Lower lobe of right lung (tissue), 2 donors: ENCODE data around the gene HOXA7. TPM values are rescaled to one million over a fixed set of nuclear protein-coding genes. Genes with fewer than 3 reads are reported as not detected.

Experiments
- ATAC-seq, 2 donors: fragments of 200-7000 bp; cut with Tn5 transposase; one replicate each; pipeline ENCODE4 v1.9.1; 2020 to 2022; ENCODE audit warnings: mild to moderate bottlenecking in 2 of 2, moderate library complexity in 2 of 2
- DNase-seq: peaks from one replicate; pipeline ENCODE4 v3.0.0-alpha.2; 2020
- H3K27ac ChIP-seq: fragments of 200-600 bp; one replicate; pipeline ENCODE4 v1.8.0; 2022
- H3K27me3 ChIP-seq: fragments of 200-600 bp; one replicate; pipeline ENCODE4 v1.8.0; 2022; ENCODE audit warnings: low read depth
- H3K36me3 ChIP-seq: fragments of 200-600 bp; one replicate; pipeline ENCODE4 v1.8.0; 2022; ENCODE audit warnings: mild to moderate bottlenecking
- H3K4me1 ChIP-seq: fragments of 200-600 bp; one replicate; pipeline ENCODE4 v1.8.0; 2022
- H3K4me3 ChIP-seq: fragments of 200-600 bp; one replicate; pipeline ENCODE4 v1.8.0; 2022; ENCODE audit warnings: mild to moderate bottlenecking
- H3K9me3 ChIP-seq: fragments of 200-600 bp; one replicate; pipeline ENCODE4 v1.8.0; 2022
- CTCF ChIP-seq: fragments of 200-600 bp; IDR thresholded peaks from one replicate; pipeline ENCODE4 v1.8.0; 2022; ENCODE audit warnings: antibody characterized with exemption, mild to moderate bottlenecking
- intact Hi-C: fragments of 100-400 bp; cut with DNase I; formaldehyde crosslinking; loops from one replicate; pipeline ENCODE4 v1.11.0; 2022
- total RNA-seq: library from RNA; stranded (reverse); fragmentation: NEBNext Ultra II Directional; extraction: Animal tissue kit (Norgen Biotek cat#: 25700); gene quantifications from one replicate; pipeline ENCODE4 v1.2.1, GENCODE V29; 2021
- donor health status: DM: no; HTN: yes; CAD: no; lungs with severe emphysema.

The HOXA7 gene
- total RNA-seq, 1 donor from 2014 or later, result 2.2 TPM

DNA sequence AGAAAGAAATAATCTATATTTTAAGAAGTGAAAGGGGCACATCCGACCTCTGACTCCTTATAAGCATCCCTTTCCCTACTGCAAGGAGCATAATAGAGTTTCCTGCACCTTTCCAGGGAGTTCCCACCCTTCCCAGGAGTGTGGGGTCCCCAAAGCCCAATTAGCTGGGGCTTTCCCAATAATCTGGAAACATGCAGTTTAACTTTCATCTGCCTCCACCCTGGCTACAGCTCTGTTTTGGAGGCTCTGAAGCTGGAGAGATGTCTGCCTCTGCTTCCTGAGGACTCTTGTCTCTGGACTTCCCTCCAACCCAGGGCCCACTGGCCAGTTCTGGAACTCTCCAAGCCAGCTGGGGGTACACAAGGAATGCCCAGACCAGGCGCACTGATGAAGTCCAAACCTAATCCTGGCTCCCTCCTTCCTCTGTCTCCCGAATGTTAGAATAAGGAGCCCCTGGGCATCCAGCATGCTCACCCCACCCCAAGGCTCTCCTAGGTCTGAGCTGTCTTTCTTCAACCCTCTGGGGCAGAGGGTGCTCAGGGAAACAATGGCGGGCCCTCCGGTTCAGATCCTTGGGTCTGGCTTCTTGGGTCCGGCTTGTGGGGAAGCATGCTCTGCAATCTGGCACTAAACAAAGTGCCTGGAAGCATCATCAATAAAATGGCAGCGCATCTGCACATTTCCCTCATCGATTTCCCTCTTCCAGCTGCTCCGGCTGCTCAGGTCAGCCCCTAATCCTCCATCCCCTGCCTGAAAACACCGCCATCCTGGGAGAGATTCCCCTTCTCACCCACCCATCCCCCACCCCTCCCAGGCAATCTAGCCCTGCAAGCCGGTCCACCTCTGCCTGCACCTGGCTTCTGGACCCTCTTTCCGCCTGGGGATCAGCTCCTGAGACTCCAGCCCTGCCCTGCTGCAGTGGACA is 39.3 kb downstream of the HOXA7 start:
- no peak for ATAC-seq
- Histone ChIP-seq H3K4me3 (peak overlapping the region; percentile 55), H3K27ac (peak overlapping the region; percentile 87), H3K4me1 (peaks cover 20% of the 10 kb centered on the region), H3K9me3 (no peaks in the 10 kb centered on the region), H3K36me3 (no peaks in the 10 kb centered on the region), H3K27me3 (peaks cover 10% of the 10 kb centered on the region)
- intact Hi-C loops, result no loop called here
- DNase-seq, result no peak
- TF ChIP-seq CTCF, result no peak

GRCh38 chr7:27116031-27116961 is 40.2 kb downstream of the HOXA7 start:
- no peak for DNase-seq
- peaks cover 9% of the 10 kb centered on the region for H3K27me3 ChIP-seq
- intact Hi-C loops, result no loop called here

DNA sequence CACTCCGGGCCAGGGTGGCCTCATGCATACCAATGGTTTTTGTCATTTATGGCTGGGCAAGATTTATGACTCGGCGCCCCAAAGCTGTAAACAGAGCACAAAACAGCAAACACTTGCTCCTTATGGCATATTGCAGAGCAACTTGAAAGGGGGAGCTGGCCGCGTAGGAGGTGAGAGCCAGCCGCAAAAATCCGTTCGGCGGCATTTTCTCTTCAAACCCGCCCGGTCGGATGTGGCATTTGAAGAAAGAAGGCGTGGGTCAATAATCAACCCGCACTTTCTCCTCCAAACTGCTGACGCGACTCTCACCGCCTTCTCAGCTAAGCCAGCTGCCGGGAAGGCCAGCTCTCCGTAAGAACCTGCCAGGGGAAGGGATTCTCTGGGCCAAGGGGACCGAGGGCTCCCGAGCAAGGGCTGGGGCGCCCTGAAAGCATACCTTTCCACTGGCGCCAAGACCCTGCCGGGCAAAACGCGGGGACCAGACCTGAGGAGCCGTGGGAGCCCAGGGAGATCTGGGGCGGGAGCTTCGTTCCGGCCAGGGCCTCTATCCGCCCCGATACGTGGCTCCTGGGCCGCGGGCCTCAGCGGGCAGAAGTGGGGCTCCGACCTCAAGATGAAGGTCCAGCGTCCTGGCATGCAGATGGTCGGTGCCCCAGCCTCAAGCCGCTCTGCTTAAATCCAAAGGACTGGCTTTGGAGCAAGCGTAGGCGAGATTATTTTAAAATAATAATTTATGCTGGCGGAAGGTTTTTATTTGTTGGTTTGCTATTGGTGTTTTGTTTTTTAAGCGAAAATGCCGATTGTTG is 41.1 kb downstream of the HOXA7 start:
- no peak for DNase-seq
- intact Hi-C loops, result no loop called here

More at GRCh38 chr7:27116031-27116961, 40.2 kb downstream of the HOXA7 start:
- no peak for ATAC-seq
- Histone ChIP-seq H3K27ac (peak overlapping the region; percentile 87), H3K9me3 (no peaks in the 10 kb centered on the region), H3K4me1 (peaks cover 28% of the 10 kb centered on the region), H3K36me3 (no peaks in the 10 kb centered on the region), H3K4me3 (peak overlapping the region; percentile 55)
- TF ChIP-seq CTCF, result no peak

GRCh38 chr7:27114881-27115220 is 41.6 kb downstream of the HOXA7 start:
- Histone ChIP-seq H3K27ac (peak overlapping the region; percentile 87), H3K4me1 (peaks cover 28% of the 10 kb centered on the region), H3K9me3 (no peaks in the 10 kb centered on the region), H3K27me3 (peaks cover 9% of the 10 kb centered on the region), H3K36me3 (no peaks in the 10 kb centered on the region), H3K4me3 (peak overlapping the region; percentile 55)
- ATAC-seq (no peak), DNase-seq (no peak)
- no peak for TF ChIP-seq CTCF
- intact Hi-C loops, result no loop called here

More for the DNA sequence above, 41.1 kb downstream of the HOXA7 start:
- Histone ChIP-seq H3K27me3 (peaks cover 9% of the 10 kb centered on the region), H3K36me3 (no peaks in the 10 kb centered on the region), H3K9me3 (no peaks in the 10 kb centered on the region), H3K27ac (peak overlapping the region; percentile 87), H3K4me1 (peaks cover 32% of the 10 kb centered on the region), H3K4me3 (peak overlapping the region; percentile 55)
- no peak for ATAC-seq
- no peak for TF ChIP-seq CTCF
